NCI-H2227 (cell line): ENCODE measurements around the gene MFSD11.
"Not testable (repeated sequence)": the region's sequence is repeated elsewhere in the genome, so short reads cannot be mapped to it uniquely, and the experiment has no call there.

ENCODE experiments used
- DNase-seq: peaks from one replicate; lab custom pipeline; 2025; ENCODE audit not compliant: unreplicated experiment; lab: John Stamatoyannopoulos, UW

Gene MFSD11

DNA sequence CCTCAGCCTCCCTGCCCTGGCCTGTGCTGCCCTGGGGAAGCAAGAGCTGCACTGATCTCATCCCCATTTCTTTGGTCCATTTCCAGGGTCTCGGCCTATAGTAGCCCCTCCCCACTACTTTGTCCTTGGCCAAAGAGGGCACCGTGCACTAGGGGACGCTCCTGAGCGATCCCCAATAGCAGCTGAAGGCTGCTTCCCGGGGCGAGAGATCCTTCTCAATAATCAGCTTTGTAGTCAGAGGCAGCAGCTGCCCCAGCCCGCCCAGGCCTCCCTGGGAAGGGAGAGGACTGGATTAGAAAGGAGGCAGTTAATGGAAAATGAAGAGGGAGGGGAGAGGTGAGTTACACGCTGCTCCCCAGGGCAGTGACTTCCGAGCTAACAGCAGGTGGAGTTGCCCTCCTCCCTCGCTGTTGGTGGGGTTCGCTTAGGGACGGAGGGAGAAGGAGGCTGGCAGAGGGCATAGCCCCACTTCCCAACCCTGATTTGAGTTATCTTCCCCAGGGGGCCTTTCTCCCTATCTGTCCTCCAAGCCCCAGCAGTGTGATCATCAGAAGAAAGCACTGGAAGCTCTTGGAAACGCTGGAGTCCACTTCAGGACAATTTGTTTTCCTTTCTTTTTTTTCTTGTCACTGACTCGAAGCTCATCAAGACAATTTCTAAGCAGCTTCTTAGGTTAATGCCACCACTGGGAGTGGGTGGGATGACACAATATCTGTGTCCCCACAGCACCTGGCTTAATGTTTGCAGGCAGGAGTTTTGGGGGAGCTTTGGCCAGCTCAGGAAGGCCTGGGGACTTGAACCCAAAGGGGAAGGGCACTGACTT, 29.7 kb upstream of the MFSD11 start:
- DNase-seq = peak; percentile 79

DNA sequence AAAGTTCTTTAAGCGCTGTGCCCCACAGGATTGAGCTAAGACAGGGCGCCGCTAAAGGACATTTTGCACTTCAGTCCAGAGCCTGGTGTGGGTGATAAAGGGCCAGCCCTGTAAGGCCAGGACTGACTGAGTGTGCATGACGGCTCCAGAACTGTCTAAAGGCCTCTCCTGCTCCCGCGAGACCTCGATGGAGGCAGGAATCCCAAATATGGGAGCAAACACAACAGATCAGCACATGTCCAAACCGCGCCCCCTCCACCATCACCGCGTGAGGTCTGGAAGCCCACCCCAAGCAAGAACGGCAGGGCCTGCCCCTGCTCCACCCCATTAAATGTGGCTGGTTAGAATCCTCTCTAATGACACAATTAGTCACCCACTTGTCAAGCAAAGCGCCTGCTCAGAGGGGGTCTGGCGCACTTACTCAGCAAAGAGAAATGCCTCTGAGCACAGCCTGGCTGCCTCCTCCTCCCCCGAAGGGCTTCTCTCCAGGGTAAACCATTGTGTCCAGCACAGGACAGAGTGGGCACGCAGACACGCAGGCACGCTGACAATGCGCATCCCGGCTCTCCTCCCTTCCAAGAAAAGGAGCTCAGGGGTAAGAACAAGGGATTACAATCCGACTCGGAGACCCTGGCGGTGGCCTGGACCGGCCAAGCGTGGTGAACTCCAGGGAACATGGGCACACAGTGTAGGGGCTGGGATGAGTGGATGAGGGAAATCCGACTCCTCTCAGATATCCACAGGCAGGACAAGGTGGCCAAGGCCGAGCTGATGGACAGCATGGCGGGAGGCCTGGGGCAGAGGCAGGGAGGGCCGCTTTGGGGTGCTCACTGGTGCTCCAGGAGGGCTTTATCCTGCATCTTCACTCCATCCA, 28.6 kb upstream of the MFSD11 start:
- peak; percentile 75 for DNase-seq

GRCh38 chr17:76709951-76710862, 27.7 kb upstream of the MFSD11 start:
- not testable (repeated sequence) for DNase-seq

DNA sequence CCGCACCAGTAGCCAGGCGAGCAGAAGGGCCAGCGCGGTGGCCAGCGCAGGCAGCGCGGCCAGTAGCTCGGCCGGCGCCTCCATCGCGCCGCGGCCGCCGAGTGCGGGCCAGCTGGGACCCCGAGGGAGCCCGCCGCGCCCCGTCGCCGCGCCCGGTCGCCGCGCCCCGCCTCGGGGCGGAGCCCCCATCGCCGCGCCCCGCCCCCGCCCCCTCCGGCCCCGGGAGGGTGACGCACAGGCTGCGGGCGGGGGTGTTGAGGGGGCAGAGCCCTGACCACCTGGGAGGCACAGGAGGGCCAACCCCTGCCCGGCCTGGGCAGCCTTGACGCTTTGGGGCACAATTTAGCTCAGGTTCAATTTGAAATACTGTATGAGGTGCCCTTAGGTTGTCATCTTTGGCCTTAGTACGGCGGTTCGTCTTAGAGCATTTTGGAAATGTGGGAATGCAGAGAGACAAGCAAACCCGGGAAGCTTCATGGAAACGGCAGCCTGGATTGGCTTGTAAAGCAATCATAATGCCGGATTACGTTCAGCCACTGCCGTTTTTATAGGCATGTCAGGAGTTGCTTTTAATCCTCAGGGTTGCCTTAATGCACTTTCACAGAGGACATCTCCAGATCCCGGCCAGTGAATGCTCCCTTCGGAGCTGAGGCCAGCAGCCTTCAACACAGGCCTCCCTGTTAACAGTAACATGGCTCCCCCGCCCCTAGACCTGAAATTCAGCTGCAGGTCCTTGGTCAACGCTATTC, 26.9 kb upstream of the MFSD11 start, which contains the start of gene MXRA7:
MXRA7 (minus strand) TSS at position 103 of the 749 bp plus-strand sequence; CDS start at position 84, 19 bp downstream.
- peak; percentile 78 for DNase-seq

GRCh38 chr17:76712321-76712720, 25.6 kb upstream of the MFSD11 start:
- not testable (repeated sequence) for DNase-seq

DNA sequence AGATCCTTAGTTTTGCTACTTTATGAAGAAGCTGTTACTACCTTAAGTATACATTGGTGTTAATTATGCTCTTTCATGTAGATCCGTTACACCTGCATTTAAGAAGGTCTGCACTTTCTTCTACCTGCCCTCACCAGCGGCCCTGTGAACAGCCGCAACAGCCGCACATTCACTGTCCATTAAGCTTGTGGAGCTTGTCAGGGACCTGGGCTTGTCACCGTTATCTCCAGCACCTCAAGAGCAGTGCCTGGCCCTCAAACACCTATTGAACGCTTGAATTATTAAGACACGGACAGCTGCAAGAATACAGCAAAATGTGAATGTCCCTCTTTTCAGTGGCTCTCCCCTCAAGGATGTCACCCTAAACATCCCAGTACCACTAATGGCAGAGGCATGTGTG, 24.2 kb upstream of the MFSD11 start:
- no peak for DNase-seq

DNA sequence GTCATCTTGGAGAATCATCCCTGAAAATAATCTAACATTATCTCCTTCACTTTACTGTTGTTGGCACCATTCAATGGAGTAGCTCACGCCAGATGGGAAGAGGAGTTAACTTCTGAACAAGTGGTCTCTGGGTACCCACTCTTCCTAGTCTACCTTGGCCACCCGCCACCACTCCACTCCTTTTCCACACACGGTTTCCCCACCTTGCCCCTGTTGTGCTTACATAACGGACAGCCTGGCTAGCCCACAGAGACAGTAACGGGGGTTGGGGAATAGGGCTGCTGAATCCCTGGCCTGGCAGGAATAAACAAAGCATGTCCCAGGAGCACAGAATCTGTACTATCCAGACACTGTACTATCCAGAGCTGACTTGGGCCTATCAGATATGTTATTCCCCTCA, 23.6 kb upstream of the MFSD11 start:
- no peak for DNase-seq

DNA sequence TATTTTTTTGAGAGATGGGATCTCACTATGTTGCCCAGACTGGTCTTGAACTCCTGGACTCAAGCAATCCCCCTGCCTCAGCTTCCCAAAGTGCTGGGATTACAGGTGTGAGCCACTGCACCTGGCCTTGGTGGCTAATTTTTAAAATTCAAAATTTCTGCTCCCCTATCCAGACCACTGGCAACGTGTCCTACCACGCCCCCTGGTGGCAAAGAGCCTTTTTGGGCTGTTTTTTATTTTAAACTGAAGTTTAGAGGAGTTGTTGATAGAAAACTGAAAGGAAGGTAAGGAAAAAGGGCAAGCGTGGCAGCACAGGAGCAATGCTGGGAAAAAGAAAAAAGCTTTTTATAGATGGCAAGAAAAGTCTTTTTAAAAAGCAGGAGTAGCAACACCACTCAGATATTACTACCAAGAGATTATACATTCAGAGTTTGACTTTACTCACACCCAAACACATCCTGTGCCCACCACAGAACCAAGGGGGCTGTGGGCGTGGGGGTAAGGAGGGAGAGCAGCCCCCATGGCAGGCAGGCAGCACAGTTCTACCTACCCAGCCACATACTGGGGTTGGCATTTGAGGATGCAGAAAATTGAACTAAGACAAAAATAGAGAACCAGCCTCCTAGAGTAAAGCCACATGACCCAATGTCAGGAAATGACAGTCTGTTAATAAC, 23.0 kb upstream of the MFSD11 start:
- DNase-seq = peak; percentile 70

DNA sequence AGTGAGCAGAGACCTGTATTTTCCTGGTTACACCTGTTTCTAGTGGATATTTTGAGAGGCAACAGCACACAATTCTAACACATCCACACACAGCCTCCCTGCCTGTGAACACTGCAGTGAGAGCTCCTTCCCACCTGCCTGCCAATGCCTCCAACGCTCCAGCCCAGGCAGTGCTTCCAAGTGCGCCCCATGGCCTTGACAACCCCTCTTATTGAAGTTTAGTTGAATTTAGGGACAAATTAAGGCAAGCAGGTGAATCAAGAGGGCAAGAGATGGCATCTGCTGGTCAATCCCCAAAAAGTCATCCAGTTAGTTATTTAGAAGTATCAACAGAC, 22.5 kb upstream of the MFSD11 start:
- DNase-seq = no peak

GRCh38 chr17:76716146-76716838, 21.6 kb upstream of the MFSD11 start:
- no peak for DNase-seq

DNA sequence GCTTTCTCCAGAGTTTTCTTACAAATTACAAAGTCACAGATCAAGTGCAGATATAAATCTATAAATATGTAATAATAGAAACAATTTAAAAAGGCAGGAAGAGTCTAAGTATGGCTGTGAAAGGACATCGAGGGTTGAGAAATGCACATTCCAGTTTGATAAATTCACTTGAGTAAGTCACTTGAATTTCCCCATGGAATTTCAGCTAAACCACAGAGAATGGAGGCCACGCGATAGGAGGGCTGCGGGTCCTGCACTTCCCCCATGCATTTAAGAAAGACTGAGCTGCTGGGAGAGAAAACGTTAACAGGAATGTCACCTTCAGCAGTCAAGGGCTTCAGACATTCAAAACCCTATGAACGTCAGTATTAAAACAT, 21.1 kb upstream of the MFSD11 start:
- DNase-seq = no peak

GRCh38 chr17:76718516-76718915, 19.4 kb upstream of the MFSD11 start:
- no peak for DNase-seq

DNA sequence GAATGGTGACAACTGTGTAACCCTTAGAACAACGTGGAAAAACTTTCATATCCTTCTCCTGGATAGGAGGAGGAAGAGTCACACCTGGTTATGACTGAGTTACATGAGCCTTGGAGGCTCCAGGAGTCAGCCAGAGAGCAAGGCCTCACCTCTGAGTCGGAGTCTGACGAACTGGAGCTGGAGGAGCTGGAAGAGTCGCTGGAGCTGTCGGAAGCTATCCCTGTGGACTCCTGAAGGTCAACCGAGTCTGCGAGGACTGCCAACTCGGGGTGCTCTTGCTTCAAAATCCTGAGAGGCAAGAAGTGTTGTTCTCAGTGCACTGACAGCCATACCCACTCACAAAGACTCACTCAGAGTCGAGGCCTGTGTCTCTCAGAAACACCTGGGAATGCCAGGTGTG, 17.7 kb upstream of the MFSD11 start:
- no peak for DNase-seq

DNA sequence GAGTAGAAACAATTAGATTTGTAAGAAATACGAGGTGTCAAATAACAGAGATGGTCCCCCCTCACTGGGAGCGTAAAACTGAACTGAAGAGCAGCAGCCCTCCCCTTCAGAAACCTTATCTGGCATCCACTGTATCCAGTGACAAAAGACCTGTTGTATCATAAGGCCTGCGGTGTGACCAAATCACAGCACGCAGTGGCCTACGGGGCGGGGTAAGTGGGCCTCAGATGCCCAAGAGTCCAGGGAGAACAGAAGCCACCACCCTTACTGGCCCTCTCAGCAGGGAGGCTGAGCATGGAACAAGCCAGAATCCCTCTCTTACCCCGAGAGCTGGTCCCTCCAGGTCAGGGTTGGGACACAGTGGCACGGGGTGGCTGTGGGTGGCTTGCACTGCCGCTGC, 17.0 kb upstream of the MFSD11 start:
- DNase-seq = no peak

- no peak for DNase-seq
Observed at GRCh38 chr17:76721463-76721862, 16.5 kb upstream of the MFSD11 start.

DNA sequence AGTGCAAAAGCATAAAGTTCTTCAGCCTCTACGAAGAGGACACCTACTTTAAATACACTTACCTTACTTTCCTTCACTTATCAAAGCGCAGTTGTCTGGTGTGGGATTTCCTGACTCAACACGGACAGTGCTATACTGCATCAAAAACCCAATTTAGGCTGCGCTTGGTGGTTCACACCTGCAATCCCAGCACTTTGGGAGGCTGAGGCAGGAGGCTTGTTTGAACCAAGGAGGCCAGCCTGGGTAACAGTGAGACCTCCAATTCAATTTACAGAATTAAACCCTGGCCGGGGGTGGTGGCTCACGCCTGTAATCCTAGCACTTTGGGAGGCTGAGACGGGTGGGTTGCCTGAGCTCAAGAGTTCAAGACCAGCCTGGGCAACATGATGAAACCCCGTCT, 15.6 kb upstream of the MFSD11 start:
- DNase-seq = no peak

- DNase-seq = not testable (repeated sequence)
Observed at GRCh38 chr17:76722977-76723376, 14.9 kb upstream of the MFSD11 start.

- DNase-seq = no peak
Observed at GRCh38 chr17:76723812-76724211, 14.1 kb upstream of the MFSD11 start.

- peak; percentile 62 for DNase-seq
Observed at GRCh38 chr17:76725580-76726230, 12.2 kb upstream of the MFSD11 start.
